ENCODE data around the gene ZWILCH.
"Not testable (repeated sequence)": the region's sequence is repeated elsewhere in the genome, so short reads cannot be mapped to it uniquely, and the experiment has no call there.

DNA sequence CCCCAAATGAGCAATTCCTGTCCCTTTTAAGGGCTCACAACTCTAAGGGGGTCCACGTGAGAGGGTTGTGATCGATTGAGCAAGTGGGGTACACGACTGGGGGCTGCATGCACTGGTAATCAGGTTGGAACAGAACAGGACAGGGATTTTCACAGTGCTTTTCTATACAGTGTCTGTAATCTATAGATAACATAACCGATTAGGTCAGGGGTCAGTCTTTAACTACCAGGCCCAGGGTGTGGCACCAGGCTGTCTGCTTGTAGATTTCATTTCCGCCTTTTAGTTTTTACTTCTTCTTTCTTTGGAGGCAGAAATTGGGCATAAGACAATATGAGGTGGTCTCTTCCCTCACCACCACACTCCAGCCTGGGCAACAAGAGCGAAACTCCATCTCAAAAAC is 39.8 kb upstream of the ZWILCH start:
- TF ChIP-seq CTCF (IDR thresholded peaks at IDR 0.05; ENCODE audit: low read length); EZH2 (IDR thresholded peaks at IDR 0.05; ENCODE audit: borderline replicate concordance, low read length): not testable (repeated sequence)

All from OCI-LY1 (cell line).